ENCODE measurements around the gene USP47. TPM values are rescaled to one million over a fixed set of nuclear protein-coding genes. Genes with fewer than 3 reads are reported as not detected.

Gene USP47
- total RNA-seq, 2 experiments from 2014 or later, result 42.2 to 44.1 TPM

DNA sequence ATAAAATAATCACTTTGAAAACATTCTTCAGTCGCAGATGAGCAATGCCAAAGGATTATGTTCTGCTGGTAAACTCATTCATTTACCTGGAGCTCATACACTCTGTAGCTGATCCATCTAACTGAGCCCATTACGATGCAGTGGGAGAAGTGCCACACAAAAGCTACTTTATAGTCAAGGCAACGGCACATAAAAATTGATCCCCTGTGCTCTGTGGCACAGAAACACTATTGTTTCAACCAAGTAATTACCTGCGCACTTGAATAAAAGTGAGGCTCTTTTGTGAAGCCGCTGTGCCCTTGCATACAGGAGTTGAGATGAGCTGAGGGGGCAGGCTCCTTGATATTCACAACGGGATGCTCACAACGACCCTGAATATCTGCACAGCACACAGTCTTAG, 159.4 kb downstream of the USP47 start:
- intact Hi-C loops (cut with micrococcal nuclease; ENCODE audit: unreplicated experiment), result no loop called here
- DNase-seq (ENCODE audit: low spot score), result no peak
- Histone ChIP-seq H3K9me3 (ENCODE audit: low read length) (no peaks in the 10 kb centered on the region), H2AFZ (ENCODE audit: low read length) (no peak overlapping the region), H3K4me3 (ENCODE audit: low read depth, low read length, poor library complexity, severe bottlenecking) (no peak overlapping the region), H3K4me2 (ENCODE audit: low read length) (no peak overlapping the region), H3K36me3 (ENCODE audit: insufficient read depth, low read length) (no peaks in the 10 kb centered on the region), H3K9me2 (ENCODE audit: insufficient read depth, low read length) (no peaks in the 10 kb centered on the region), H3K79me2 (ENCODE audit: insufficient read depth, low read depth, low read length) (no peaks in the 10 kb centered on the region), H3K4me1 (ENCODE audit: insufficient read depth, low read length, poor library complexity, severe bottlenecking) (no peaks in the 10 kb centered on the region), H4K20me1 (ENCODE audit: insufficient read depth, low read length) (no peaks in the 10 kb centered on the region), H3K27ac (ENCODE audit: low read depth, low read length, poor library complexity, severe bottlenecking) (no peak overlapping the region)
- CTCF ChIA-PET (ENCODE audit: unreplicated experiment), result no interaction called here
- no TSS peak for BruUV-seq (replicated peaks)
- POLR2A ChIA-PET, result no interaction called here
- TF ChIP-seq EZH2phosphoT487 (IDR thresholded peaks at IDR 0.05; ENCODE audit: borderline replicate concordance, low read depth, low read length), result no peak
- TF ChIP-seq, protein P1, sequence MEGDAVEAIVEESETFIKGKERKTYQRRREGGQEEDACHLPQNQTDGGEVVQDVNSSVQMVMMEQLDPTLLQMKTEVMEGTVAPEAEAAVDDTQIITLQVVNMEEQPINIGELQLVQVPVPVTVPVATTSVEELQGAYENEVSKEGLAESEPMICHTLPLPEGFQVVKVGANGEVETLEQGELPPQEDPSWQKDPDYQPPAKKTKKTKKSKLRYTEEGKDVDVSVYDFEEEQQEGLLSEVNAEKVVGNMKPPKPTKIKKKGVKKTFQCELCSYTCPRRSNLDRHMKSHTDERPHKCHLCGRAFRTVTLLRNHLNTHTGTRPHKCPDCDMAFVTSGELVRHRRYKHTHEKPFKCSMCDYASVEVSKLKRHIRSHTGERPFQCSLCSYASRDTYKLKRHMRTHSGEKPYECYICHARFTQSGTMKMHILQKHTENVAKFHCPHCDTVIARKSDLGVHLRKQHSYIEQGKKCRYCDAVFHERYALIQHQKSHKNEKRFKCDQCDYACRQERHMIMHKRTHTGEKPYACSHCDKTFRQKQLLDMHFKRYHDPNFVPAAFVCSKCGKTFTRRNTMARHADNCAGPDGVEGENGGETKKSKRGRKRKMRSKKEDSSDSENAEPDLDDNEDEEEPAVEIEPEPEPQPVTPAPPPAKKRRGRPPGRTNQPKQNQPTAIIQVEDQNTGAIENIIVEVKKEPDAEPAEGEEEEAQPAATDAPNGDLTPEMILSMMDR (conservative IDR thresholded peaks at IDR 0.05; ENCODE audit: low read length), result no peak

DNA sequence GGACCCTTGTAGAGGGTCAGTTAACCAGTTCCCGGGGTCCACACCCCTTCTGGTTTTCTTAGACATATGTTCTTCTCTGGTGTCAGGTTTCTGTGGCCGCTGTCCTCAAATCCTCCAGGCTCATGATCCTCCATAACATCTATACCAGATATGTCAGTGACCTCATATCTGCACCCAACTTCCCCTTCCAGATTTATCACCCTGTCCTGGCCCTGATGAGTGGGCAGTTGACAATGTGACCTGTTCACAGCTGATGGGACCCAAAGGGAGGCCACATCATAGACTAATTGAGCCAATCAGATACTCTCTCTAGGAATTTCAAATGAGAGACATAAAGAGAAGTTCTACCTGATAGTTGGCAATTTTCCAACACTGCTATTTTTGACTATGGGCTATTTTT, 161.6 kb downstream of the USP47 start:
- Histone ChIP-seq H3K27ac (ENCODE audit: low read depth, low read length, poor library complexity, severe bottlenecking) (no peak overlapping the region), H3K36me3 (ENCODE audit: insufficient read depth, low read length) (no peaks in the 10 kb centered on the region), H3K9me2 (ENCODE audit: insufficient read depth, low read length) (no peaks in the 10 kb centered on the region), H3K9me3 (ENCODE audit: low read length) (no peaks in the 10 kb centered on the region), H4K20me1 (ENCODE audit: insufficient read depth, low read length) (no peaks in the 10 kb centered on the region), H2AFZ (ENCODE audit: low read length) (no peak overlapping the region), H3K79me2 (ENCODE audit: insufficient read depth, low read depth, low read length) (no peaks in the 10 kb centered on the region), H3K4me3 (ENCODE audit: low read depth, low read length, poor library complexity, severe bottlenecking) (no peak overlapping the region), H3K4me2 (ENCODE audit: low read length) (no peak overlapping the region), H3K4me1 (ENCODE audit: insufficient read depth, low read length, poor library complexity, severe bottlenecking) (no peaks in the 10 kb centered on the region)
- intact Hi-C loops (cut with micrococcal nuclease; ENCODE audit: unreplicated experiment), result no loop called here
- no peak for DNase-seq (ENCODE audit: low spot score)
- BruUV-seq (replicated peaks), result no TSS peak
- TF ChIP-seq, protein P1 (conservative IDR thresholded peaks at IDR 0.05; ENCODE audit: low read length), result no peak
- no peak for TF ChIP-seq EZH2phosphoT487 (IDR thresholded peaks at IDR 0.05; ENCODE audit: borderline replicate concordance, low read depth, low read length)
- POLR2A ChIA-PET, result no interaction called here
- CTCF ChIA-PET (ENCODE audit: unreplicated experiment), result no interaction called here

DNA sequence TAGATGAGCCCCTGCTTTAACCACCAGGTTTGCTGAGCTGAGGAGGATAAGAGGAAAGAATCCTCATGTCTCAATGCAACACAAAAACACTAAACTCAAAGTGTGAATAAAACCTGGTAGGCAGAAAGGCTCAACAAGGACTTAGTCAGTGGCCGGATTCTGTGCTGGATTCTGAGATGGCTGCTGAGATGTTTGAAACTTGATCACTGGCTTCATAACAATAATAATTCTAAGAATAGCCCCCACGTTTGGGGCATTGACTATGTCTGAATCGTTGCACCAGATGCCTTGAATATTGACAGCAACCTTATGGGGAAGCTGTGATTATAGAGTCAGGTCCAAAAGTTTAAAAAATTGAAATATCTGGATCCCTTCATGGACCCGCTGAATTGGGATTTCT, 162.0 kb downstream of the USP47 start:
- H4K20me1 ChIP-seq (ENCODE audit: insufficient read depth, low read length), result no peaks in the 10 kb centered on the region
- no peak for DNase-seq (ENCODE audit: low spot score)
- H3K4me1 ChIP-seq (ENCODE audit: insufficient read depth, low read length, poor library complexity, severe bottlenecking), result no peaks in the 10 kb centered on the region
- ChIA-PET POLR2A (no interaction called here), CTCF (ENCODE audit: unreplicated experiment) (no interaction called here)
- no peaks in the 10 kb centered on the region for H3K79me2 ChIP-seq (ENCODE audit: insufficient read depth, low read depth, low read length)
- no peaks in the 10 kb centered on the region for H3K9me2 ChIP-seq (ENCODE audit: insufficient read depth, low read length)
- H3K4me2 ChIP-seq (ENCODE audit: low read length), result no peak overlapping the region
- no TSS peak for BruUV-seq (replicated peaks)
- H3K9me3 ChIP-seq (ENCODE audit: low read length), result no peaks in the 10 kb centered on the region
- H3K4me3 ChIP-seq (ENCODE audit: low read depth, low read length, poor library complexity, severe bottlenecking), result no peak overlapping the region
- no peak overlapping the region for H3K27ac ChIP-seq (ENCODE audit: low read depth, low read length, poor library complexity, severe bottlenecking)
- intact Hi-C loops (cut with micrococcal nuclease; ENCODE audit: unreplicated experiment), result no loop called here
- H2AFZ ChIP-seq (ENCODE audit: low read length), result no peak overlapping the region
- TF ChIP-seq EZH2phosphoT487 (IDR thresholded peaks at IDR 0.05; ENCODE audit: borderline replicate concordance, low read depth, low read length), result no peak
- TF ChIP-seq, protein P1 (conservative IDR thresholded peaks at IDR 0.05; ENCODE audit: low read length), result no peak
- H3K36me3 ChIP-seq (ENCODE audit: insufficient read depth, low read length), result no peaks in the 10 kb centered on the region
